Spleen (tissue), 7 donors: ENCODE results near the gene PDGFA.

Source experiments
- POLR2A ChIP-seq, 3 donors: fragments of 450-650 bp; IDR thresholded peaks; one replicate each; pipeline ENCODE4 v1.5.1; 2017; ENCODE audit warnings: antibody characterized with exemption in 3 of 3, mild to moderate bottlenecking in 1 of 3
- POLR2AphosphoS5 ChIP-seq, 3 donors: sonication (generic); formaldehyde crosslinking; IDR thresholded peaks; one replicate each; pipeline ENCODE4 v1.5.1; 2017; ENCODE audit warnings: antibody characterized with exemption in 3 of 3
- TF ChIP-seq, protein P1 (sequence below), 11 experiments: fragments of 200-600 bp in 7 of 11; fragments of 450-650 bp in 4 of 11; sonication (generic) in 4 of 11; IDR thresholded peaks in 8 of 11; conservative IDR thresholded peaks in 3 of 11; 1 replicate in 7 of 11; 2 replicates in 4 of 11; pipeline versions ENCODE4 v1.4.0 to v1.8.0; 2016 to 2021; ENCODE audit warnings: antibody characterized with exemption in 11 of 11, inconsistent platforms in 4 of 11, mild to moderate bottlenecking in 1 of 11
- donor health status: DM: no; HTN: no; CAD: no; lungs with moderate emphysema.
- donor health status: DM: no; HTN: no; CAD: no.
- donor health status: DM: no; HTN: no; CAD: no.

DNA sequence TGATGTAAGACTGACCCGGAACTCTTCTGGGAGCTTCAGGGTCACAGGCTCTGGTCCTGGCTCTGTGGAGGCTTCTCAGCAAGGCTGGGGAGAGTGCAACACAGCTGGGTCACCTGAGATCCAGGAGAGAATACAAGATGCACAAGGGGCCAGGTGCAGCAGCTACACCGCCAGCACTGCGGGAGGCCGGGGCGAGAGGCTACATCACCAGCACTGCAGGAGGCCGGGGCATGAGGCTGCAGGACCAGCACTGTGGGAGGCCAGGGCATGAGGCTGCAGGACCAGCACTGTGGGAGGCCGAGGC is 44.3 kb downstream of the PDGFA start:
- TF ChIP-seq, protein P1, sequence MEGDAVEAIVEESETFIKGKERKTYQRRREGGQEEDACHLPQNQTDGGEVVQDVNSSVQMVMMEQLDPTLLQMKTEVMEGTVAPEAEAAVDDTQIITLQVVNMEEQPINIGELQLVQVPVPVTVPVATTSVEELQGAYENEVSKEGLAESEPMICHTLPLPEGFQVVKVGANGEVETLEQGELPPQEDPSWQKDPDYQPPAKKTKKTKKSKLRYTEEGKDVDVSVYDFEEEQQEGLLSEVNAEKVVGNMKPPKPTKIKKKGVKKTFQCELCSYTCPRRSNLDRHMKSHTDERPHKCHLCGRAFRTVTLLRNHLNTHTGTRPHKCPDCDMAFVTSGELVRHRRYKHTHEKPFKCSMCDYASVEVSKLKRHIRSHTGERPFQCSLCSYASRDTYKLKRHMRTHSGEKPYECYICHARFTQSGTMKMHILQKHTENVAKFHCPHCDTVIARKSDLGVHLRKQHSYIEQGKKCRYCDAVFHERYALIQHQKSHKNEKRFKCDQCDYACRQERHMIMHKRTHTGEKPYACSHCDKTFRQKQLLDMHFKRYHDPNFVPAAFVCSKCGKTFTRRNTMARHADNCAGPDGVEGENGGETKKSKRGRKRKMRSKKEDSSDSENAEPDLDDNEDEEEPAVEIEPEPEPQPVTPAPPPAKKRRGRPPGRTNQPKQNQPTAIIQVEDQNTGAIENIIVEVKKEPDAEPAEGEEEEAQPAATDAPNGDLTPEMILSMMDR (IDR thresholded peaks at IDR 0.05 in 8 of 11, conservative IDR thresholded peaks at IDR 0.05 in 3 of 11), result no peak
- no peak for TF ChIP-seq POLR2A (IDR thresholded peaks at IDR 0.05)
- no peak for TF ChIP-seq POLR2AphosphoS5 (IDR thresholded peaks at IDR 0.05)
